NCI-H748 (cell line): ENCODE results near the gene OR51E1.
A peak's percentile ranks its signal among the peaks of the same experiment; 100 is the strongest.

Experiments used
- DNase-seq: peaks from one replicate; lab custom pipeline; 2025; ENCODE audit not compliant: unreplicated experiment; lab: John Stamatoyannopoulos, UW

The OR51E1 gene

DNA sequence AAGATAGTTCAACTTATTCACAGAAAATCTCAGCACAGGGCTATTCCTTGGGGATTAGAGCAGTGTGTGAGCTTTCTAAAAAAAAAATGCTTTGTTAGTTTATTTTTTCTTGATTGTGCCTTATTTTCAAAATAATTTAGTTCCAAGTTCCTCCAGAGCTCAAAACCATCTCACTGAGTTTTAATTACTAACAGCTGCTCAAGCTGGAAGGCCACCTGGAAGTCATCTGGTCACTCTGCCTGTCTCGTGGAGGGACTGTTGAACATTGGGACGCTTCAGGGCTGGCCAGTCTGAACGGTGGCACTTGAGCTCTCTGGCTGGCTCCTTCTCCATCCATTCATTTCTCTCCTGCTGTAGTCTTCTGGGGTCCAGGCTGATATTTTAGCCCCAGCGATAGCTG lies 4.0 kb downstream of the OR51E1 start:
- peak; percentile 25 for DNase-seq

DNA sequence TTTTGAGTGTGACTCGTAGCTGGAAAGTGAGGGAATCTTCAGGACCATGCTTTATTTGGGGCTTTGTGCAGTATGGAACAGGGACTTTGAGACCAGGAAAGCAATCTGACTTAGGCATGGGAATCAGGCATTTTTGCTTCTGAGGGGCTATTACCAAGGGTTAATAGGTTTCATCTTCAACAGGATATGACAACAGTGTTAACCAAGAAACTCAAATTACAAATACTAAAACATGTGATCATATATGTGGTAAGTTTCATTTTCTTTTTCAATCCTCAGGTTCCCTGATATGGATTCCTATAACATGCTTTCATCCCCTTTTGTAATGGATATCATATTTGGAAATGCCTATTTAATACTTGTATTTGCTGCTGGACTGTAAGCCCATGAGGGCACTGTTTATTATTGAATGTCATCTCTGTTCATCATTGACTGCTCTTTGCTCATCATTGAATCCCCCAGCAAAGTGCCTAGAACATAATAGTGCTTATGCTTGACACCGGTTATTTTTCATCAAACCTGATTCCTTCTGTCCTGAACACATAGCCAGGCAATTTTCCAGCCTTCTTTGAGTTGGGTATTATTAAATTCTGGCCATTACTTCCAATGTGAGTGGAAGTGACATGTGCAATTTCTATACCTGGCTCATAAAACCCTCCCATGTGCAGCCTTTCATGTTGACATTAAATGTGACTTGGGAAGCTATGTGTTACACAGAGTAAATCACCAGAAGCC lies 11.0 kb downstream of the OR51E1 start:
- no peak for DNase-seq

DNA sequence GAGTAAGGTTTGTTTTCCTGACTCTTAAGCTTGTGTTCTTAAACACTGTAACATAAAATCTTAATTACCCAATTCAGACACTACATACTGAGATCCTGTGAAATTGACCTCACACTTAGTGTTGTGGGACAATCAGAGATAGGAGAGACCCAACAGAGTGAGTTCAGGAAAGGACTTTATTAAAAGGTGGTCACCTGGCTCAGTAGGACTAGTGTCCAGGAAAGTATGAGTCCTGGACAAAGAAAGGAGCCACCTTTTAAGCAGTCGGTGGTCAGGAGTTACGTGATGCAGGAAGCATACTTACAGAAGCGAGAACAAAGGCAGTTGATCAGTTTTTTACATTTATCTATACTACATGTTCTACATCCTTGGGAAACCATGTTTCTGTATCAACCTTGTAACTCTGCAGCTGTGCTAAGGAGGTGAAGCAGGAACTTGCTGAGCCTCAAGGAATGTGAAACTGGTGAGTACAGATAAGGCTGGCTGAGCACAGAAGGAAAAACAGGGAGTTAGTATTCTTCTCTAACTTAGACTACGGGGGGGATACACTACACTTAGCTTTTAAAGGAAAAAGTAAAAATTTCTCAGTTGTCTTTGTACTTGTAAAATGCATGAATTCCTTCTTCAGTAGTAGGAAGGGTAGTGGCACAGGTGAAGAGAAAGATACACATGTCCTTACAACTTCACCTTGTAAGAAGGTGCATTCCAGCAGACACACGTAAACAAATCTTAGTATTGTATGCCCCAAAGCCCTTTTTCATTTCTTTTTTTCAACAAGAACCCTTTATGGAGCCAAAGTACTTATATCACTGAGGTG lies 15.1 kb downstream of the OR51E1 start:
- no peak for DNase-seq

DNA sequence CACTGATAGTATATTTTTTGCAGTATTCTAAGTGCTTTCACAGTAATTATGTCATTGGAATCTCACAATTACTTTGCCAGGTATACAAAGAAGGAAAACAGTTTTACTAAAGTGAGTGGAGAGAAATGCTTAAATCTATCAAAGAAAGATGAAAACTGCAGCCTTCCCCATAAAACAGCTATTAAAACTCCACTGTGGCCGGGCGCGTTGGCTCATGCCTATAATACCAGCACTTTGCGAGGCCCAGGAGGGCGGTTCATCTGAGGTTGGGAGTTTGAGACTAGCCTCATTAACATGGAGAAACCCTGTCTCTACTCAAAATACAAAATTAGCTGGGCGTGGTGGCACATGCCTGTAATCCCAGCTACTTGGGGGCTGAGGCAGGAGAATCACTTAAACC lies 19.1 kb downstream of the OR51E1 start:
- DNase-seq = peak; percentile 62

DNA sequence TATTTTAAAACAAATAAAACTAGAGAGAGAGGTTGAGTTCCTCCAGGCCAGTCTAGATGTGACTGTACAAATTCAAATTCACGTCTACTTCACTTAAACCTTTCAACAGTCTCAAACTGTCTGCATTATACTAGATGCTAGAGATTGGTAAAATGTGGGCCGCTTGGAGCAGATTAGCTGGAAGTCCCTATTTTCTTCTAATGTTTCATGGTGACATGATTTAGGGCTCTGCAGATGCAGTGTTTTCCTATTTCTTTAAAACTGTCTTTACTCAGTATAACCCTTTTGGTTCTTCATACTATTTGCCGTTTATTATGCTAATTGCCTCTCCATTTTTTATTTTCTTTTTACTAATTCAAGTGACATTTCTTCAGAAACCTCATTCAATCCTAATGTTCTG lies 20.4 kb downstream of the OR51E1 start:
- no peak for DNase-seq

DNA sequence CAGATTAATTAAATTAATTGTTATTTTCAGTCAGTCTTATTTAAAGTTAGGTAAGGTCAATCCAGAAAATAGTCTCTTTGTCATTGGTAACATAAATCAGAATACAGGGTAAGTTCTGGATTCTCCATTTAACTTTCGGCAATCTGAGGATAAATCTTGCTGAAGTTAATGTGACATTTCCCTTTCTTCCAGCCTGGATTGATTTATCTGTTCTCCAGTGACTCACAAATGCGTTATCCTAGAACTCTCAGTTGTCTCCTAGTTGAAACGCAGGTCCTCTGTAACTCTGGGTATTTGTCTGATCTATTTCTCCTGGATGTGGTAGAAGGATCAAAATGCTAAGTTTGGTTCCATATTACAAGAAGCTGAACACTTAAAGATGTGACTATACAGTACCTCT lies 21.0 kb downstream of the OR51E1 start:
- DNase-seq = no peak

DNA sequence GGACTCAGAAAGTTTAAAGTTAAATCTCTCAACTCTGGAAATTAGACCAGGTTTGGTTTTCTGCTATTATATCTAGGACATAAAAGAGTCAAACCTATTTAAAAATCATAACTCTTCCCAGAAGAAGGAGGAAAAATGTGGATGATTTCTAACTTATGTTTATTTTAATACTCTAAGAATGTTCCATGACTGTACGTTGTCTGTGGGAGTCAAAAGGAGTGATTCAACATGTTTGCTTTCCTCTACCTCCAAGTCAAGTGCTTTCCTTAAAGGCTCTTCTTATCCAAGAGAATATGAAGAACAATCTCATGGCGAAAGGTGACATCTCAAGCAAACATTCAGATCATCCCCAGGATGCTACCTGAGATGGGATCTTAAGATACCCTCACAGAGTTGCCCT lies 21.6 kb downstream of the OR51E1 start:
- no peak for DNase-seq

DNA sequence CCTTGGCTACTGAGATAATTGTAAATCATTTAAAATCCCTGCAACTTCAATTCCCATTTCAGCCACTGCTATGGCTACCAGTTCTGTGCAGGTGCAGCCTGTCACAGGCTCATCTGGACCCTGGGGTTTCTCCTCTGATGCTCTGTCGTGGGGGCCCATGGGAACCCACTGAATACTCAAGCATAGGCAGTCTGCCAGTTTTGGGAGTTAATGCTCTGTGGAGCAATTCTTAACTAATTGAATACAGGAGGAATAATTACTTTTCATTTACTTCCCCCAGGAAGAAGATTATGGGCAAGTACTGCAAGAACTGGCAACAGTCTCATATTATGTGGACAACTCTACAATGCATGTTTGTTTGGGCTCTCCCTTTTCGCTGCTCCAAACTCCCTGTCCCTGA lies 28.0 kb downstream of the OR51E1 start:
- no peak for DNase-seq

DNA sequence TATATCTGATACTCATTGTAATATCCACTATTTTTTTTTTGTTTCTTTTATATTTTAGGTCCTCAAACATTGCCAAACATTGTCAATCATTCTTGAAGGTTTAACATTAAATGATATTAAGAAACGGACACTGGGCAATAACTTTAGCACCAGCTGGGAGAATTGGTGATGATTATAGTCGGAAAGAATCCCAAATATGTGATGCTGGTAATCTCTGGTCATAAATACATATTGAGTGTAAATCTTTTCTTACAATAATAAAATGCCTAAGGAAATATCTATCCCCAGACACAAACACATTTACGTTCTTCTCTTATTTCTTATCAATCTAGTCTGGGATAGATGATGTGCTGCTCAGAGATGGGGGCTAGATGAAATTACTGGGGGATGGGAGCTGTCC lies 28.7 kb downstream of the OR51E1 start:
- DNase-seq = no peak

DNA sequence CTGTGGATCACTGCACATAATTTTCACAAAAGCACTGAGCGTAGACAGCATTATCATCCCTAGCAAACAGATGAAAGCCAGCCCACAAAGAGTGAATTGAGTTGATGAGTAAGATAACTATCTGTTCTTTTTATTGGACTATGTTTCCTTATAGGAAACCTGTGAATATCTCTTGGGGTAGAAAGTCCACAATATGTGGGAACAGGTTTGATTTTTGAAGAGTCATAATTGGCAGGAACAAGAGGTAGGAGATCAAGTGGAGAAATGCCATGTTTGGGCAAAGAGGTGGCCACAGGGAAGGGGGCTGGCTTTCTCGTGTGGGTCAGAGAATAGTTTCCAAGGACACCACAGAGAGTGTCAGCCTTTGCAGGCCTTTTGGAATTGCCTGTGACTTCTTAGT lies 30.0 kb downstream of the OR51E1 start:
- no peak for DNase-seq

DNA sequence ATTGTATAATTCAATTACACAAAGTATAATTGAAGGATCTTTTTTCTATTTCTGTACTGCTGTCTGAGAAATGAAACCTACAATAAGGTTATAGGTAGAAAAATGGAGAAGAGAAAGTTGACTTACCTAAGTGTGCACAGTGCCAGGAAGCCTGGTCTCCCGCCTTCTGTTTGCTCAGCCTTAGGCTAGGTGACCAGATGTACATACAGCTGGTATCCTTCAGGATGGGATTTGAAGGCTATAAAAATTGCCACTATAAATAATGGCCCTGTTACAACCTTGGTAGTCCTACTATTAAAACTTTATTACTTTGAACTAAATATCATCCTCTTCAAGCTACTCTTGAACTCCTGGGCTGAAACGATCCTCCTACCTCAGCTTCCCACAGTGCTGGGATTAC lies 34.2 kb downstream of the OR51E1 start:
- DNase-seq = peak; percentile 84

DNA sequence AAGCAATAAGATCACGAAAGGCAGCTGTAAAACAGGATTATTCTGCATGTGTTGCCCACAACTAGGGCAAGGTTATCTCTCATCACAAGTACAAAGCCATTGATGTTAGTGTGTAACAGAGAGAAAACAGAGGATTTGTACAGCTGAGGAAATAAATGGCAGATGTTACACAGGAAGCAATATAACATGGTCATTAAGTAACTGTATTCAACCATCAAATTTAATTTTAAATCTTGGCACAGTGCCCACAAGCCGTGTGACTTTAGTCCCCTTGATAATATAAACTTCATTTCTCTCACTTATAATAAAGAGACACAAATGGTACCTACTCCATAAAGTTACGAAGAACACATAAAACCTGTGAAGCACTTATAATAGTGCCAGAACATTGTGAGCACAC lies 36.6 kb downstream of the OR51E1 start:
- DNase-seq = peak; percentile 96

DNA sequence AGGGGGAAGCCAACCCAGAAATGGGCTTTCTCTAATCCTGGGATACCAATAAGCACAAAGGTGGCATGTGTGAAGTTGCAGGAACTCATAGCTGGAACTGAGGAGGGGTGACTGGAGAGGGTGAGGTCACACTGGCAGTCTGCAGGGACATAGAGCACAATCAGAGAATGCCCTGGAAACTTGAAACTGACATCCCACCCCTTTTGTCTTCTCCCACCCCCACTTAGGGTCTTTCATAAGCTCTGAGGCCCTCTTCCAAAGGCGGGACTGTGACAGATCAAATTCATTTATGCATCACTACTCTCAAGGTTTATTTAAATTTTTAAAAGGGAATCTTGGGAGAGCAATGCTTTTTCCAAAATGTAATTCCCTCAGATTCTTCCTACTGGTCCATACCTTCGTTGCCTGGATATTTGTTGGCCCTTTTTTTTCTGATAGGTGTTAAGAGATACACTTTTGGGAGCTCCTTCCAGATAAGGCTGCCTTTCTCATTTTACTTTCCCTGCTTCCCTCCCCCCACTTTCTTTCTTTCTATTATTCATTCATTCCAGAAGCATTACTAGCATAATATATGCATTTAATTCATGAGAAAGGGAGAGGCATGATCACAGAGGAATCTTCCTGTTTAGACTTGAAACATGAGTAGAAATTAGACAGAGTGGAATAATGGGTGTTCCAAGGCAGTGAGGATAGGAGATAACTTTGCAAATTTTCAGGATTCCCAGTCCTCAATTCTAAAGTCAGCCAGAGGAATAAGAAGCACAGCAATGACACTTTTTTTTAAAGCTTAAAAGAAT lies 39.0 kb downstream of the OR51E1 start:
- no peak for DNase-seq

DNA sequence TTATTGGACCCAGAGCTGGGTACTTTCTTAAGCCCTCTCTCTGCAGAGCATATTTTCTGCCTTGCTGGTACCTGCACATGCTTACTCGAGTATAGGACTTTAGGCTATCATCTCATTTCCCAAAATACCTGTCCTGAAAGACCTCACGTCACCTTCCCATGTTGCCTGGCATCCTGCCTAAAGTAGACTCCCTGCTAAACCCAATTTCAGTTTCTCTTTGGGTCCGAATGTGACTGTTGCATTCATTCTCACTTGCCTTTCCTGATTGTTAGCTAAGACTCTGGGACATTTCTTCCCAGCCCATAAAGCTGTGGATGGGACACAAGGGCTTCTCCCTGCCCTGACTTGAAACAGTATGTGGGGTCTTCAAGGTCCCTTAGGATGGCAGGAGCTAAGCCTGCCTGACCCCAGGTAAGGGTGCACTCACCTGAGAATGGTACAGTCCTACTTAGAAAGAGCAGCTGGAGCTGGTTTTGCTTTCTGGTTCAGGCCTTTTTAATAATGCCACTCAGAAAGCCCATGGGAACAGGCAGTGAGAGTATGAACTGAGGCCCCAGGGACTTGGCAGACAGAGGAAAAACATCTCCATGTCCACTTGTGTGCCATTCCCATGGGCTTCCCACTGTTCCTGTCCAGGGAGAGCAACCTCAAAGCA lies 41.0 kb downstream of the OR51E1 start:
- no peak for DNase-seq

DNA sequence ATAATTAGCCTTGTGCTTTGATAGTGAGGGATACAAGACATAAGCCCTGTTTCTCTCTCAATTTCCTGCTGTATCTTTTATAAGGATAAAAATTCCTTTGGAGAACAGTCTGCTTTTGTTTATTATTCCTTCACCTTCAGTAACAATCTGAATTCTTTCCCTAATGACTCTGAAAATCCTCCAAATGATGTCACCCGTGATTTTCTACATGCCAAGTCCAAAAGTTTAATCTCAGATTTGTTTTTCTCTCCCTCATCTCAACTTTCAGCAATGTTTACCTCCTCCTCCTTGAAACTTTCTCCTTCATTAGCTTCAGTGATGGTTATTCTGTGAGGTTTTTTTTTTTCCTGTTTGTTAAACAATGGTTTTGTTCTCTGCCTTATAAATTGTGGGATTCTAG lies 51.7 kb downstream of the OR51E1 start:
- no peak for DNase-seq

DNA sequence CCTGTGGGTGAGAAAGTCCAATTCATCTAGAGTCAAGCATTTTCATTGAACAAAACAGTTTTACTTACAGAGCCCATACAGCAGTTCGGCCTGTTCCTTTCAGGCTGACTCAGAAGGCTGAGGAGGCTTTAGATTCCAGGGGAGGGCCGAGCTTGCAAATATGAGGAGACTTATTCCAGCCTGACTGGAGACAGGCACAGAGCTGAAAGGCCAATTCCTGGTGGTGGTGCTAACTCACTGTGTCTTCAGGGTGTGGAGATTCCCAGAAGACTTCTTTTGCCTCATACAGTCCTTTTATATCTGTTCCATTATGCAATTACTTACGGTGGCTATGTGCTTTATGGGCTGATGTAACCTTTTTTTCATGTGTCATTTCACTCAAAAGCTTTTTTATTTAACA lies 53.8 kb downstream of the OR51E1 start, which contains the start of gene OR51E2:
TSS of gene OR51E2 (minus strand) at position 269 of the 400 bp plus-strand sequence. CDS start 15,142 bp downstream, outside the sequence.
- peak; percentile 84 for DNase-seq

DNA sequence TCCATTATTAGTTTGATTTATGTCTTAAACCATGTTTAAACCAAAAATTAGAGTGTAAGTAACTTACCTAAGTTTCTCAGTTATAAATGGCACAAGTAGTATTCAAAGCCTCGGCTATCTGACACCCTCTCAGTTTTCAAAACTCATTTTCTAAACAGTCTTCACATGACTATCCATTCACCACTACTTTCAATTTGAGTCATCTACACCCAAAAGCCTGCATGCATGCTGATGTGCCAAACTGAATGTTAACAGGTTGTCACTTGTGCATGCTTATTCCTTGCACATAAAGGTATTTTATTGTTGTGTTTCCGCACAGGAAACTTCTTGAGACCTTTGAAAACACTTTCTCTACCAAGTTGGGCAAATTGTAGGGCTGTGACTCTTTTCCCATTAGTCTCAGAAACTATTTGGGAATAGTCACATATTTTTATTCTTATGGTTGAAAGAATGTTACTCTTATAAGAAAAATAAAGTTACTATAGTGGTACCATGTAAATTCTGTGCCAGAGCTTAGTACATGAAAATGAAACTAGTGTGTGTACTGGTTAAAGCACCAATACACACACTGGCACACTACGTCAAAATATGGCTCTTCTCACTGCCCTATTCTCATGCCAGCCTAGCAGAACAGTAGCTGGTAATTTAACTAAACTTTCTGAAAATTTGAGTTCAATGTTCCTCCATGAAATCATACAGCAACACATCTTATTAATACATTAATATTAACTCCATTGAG lies 56.1 kb downstream of the OR51E1 start:
- DNase-seq = no peak

DNA sequence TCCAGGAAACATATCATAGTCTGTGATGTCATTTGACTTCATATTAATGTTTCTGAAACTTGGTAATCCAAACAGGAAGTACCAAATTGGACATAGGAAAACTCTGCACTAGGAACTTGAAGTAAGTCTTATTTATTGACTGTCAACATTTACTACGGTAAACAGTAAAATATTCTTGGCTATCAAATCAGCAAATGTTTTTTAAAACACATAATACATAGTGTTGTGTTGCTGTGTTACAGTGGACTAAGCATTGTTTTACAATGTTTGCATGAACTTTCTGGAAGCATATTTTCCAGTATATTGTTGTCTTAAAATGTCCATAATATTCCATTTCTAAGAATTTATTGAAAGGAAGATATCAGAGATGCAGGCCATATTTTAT lies 56.6 kb downstream of the OR51E1 start:
- no peak for DNase-seq

DNA sequence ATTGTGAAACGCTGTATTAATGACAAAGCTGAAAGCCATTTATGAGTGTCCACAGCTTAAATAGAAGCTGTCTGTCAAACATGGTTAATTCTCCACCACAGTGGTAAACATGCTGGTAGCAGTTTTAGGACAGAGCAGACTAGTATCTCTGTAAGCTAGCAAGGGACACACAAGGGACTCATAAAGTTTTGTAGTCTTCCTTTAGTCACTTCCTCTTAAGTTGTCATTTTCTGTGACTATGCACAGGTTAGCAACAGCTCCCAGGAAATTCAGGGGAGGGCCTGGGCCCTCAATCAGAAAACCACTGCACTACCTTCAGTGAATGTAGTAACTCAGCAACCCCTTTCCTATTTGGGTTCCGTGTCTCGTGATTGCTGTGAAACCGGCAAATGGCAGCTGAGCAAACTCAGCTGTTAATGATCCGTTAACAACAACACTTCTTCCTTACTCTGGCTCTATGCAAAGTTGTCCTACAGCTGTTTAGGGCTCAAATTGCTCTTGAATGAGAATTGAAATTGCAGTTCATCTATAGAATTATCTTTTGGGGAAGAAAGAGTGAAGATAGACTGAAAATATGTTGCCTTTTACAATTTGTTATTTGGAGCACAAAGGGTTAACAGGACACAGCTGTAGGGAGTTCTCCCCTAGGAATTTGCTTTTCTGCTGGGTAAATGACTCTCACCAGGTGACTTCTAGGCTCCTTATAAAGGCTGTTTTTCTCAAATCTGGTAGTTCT lies 60.4 kb downstream of the OR51E1 start, which contains the start of gene MMP26:
TSS of gene MMP26 (plus strand) at position 731 of the 736 bp plus-strand sequence.
- DNase-seq = peak; percentile 99
